GM23248 (cell line): Measurements from ENCODE around the gene RHPN2.
"Not testable (repeated sequence)": the region's sequence is repeated elsewhere in the genome, so short reads cannot be mapped to it uniquely, and the experiment has no call there.

ENCODE experiments used
- EZH2 ChIP-seq: fragments of 200-600 bp; sonication (generic); IDR thresholded peaks from 2 replicates; pipeline ENCODE4 v1.6.1; 2018; ENCODE audit warnings: antibody characterized with exemption, mild to moderate bottlenecking; ENCODE audit not compliant: insufficient read depth, poor library complexity, severe bottlenecking
- EZH2phosphoT487 ChIP-seq: fragments of 200-600 bp; sonication (generic); IDR thresholded peaks from 2 replicates; pipeline ENCODE4 v1.6.1; 2018; ENCODE audit warnings: antibody characterized with exemption, moderate library complexity, mild to moderate bottlenecking, low read depth; ENCODE audit not compliant: insufficient read depth

DNA sequence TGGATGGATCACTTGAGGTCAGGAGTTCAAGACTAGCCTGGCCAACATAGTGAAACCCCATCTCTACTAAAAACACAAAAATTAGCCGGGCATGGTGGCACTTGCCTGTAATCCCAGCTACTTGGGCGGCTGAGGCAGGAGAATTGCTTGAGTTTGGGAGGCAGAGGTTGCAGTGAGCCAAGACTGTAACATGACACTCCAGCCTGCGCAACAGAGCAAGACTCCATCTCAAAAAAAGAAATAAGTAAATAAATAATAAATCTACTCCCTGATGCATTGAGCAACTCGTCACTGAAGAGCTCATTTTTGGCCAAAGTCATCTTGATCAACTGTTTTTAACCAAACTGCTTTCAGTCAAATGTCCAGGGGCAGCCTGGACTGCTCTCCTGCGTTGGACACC is 123.4 kb downstream of the RHPN2 start:
- TF ChIP-seq EZH2, EZH2phosphoT487: not testable (repeated sequence)
